HEK293 (cell line): ENCODE data around the gene CCDC141.
"Not testable (repeated sequence)": the region's sequence is repeated elsewhere in the genome, so short reads cannot be mapped to it uniquely, and the experiment has no call there.

ENCODE experiments used
- CTCF ChIA-PET: fragments of 350-600 bp; formaldehyde crosslinking; extraction: SDS; loops from one replicate; lab custom pipeline; 2021; ENCODE audit warnings: antibody characterized with exemption; lab: Yijun Ruan, JAX
- POLR2A ChIA-PET: fragments of 300-600 bp; formaldehyde crosslinking; extraction: SDS; loops from one replicate; lab custom pipeline; 2020; ENCODE audit warnings: antibody characterized with exemption, inconsistent platforms; lab: Yijun Ruan, JAX
- H3K27ac ChIP-seq: fragments of 200-500 bp; sonication (Bioruptor generic); 2 replicates; pipeline ENCODE4 v1.5.1; 2014; ENCODE audit warnings: low read depth, low read length, control low read depth, inconsistent platforms; ENCODE audit errors: extremely low read depth
- H3K36me3 ChIP-seq, 2 experiments: fragments of 200-500 bp in 1 of 2; sonication (Bioruptor generic) in 1 of 2; 1 replicate in 1 of 2; 2 replicates in 1 of 2; pipeline ENCODE4 v1.5.1; 2014 to 2017; ENCODE audit warnings: inconsistent platforms in 2 of 2, low read length in 2 of 2; ENCODE audit not compliant: control insufficient read depth in 2 of 2, insufficient read depth in 1 of 2
- H3K4me1 ChIP-seq: fragments of 200-500 bp; sonication (Bioruptor generic); 2 replicates; pipeline ENCODE4 v1.5.1; 2014; ENCODE audit warnings: mild to moderate bottlenecking, low read length, inconsistent platforms; ENCODE audit not compliant: control insufficient read depth, insufficient read depth
- H3K4me3 ChIP-seq: 2 replicates; pipeline ENCODE4 v1.5.1; 2011; ENCODE audit warnings: low read depth, mild to moderate bottlenecking, control low read depth, low read length, moderate library complexity
- H3K9me3 ChIP-seq: fragments of 200-500 bp; sonication (Bioruptor generic); 2 replicates; pipeline ENCODE4 v1.5.1; 2014; ENCODE audit warnings: low read depth, low read length, inconsistent platforms; ENCODE audit not compliant: control insufficient read depth, insufficient read depth
- HOXA7 ChIP-seq: sonication (generic); formaldehyde crosslinking; IDR thresholded peaks from 2 replicates; pipeline ENCODE4 v1.8.1; 2022; ENCODE audit warnings: missing genetic modification reagents, borderline replicate concordance
- MEIS1 ChIP-seq: sonication (generic); formaldehyde crosslinking; IDR thresholded peaks from 2 replicates; pipeline ENCODE4 v1.8.1; 2022; ENCODE audit warnings: missing genetic modification reagents, mild to moderate bottlenecking, borderline replicate concordance
- REPIN1 ChIP-seq: fragments of 450-650 bp; formaldehyde crosslinking; IDR thresholded peaks from 2 replicates; pipeline ENCODE4 v1.5.1; 2017; ENCODE audit warnings: missing biosample characterization, missing genetic modification characterization, low read depth
- SCRT2 ChIP-seq: fragments of 450-650 bp; formaldehyde crosslinking; IDR thresholded peaks from 2 replicates; pipeline ENCODE4 v1.5.1; 2016; ENCODE audit warnings: missing biosample characterization, missing genetic modification characterization
- SP7 ChIP-seq: fragments of 450-650 bp; formaldehyde crosslinking; IDR thresholded peaks from 2 replicates; pipeline ENCODE4 v1.5.1; 2016; ENCODE audit warnings: missing biosample characterization, missing genetic modification characterization
- ZBTB1 ChIP-seq: fragments of 450-650 bp; formaldehyde crosslinking; IDR thresholded peaks from 2 replicates; pipeline ENCODE4 v1.5.1; 2016; ENCODE audit warnings: missing biosample characterization, missing genetic modification characterization
- ZBTB17 ChIP-seq: fragments of 450-650 bp; formaldehyde crosslinking; IDR thresholded peaks from 2 replicates; pipeline ENCODE4 v1.5.1; 2016; ENCODE audit warnings: missing biosample characterization, missing genetic modification characterization
- ZNF132 ChIP-seq: fragments of 450-650 bp; formaldehyde crosslinking; IDR thresholded peaks from 2 replicates; pipeline ENCODE4 v1.5.1; 2017; ENCODE audit warnings: missing biosample characterization, missing genetic modification characterization, borderline replicate concordance
- ZNF138 ChIP-seq: fragments of 450-650 bp; formaldehyde crosslinking; IDR thresholded peaks from 2 replicates; pipeline ENCODE4 v1.5.1; 2016; ENCODE audit warnings: missing biosample characterization, missing genetic modification characterization, borderline replicate concordance
- ZNF175 ChIP-seq: fragments of 450-650 bp; formaldehyde crosslinking; IDR thresholded peaks from 2 replicates; pipeline ENCODE4 v1.5.1; 2016; ENCODE audit warnings: missing biosample characterization, missing genetic modification characterization
- ZNF202 ChIP-seq: fragments of 450-650 bp; formaldehyde crosslinking; IDR thresholded peaks from 2 replicates; pipeline ENCODE4 v1.5.1; 2016; ENCODE audit warnings: missing biosample characterization, missing genetic modification characterization, borderline replicate concordance
- ZNF211 ChIP-seq: fragments of 450-650 bp; formaldehyde crosslinking; IDR thresholded peaks from 2 replicates; pipeline ENCODE4 v1.5.1; 2016; ENCODE audit warnings: low read depth, missing biosample characterization, missing genetic modification characterization
- ZNF24 ChIP-seq: fragments of 450-650 bp; formaldehyde crosslinking; IDR thresholded peaks from 2 replicates; pipeline ENCODE4 v1.5.1; 2016; ENCODE audit warnings: missing biosample characterization, missing genetic modification characterization
- ZNF248 ChIP-seq: fragments of 450-650 bp; formaldehyde crosslinking; IDR thresholded peaks from 2 replicates; pipeline ENCODE4 v1.5.1; 2017; ENCODE audit warnings: missing biosample characterization, missing genetic modification characterization
- ZNF266 ChIP-seq: fragments of 450-650 bp; formaldehyde crosslinking; IDR thresholded peaks from 2 replicates; pipeline ENCODE4 v1.5.1; 2016; ENCODE audit warnings: missing biosample characterization, missing genetic modification characterization, low read depth
- ZNF302 ChIP-seq: fragments of 450-650 bp; formaldehyde crosslinking; IDR thresholded peaks from 2 replicates; pipeline ENCODE4 v1.5.1; 2016; ENCODE audit warnings: missing biosample characterization, missing genetic modification characterization, low read depth
- ZNF335 ChIP-seq: fragments of 450-650 bp; formaldehyde crosslinking; conservative IDR thresholded peaks from 2 replicates; pipeline ENCODE4 v1.5.1; 2016; ENCODE audit warnings: missing biosample characterization, missing genetic modification characterization
- ZNF37A ChIP-seq: fragments of 450-650 bp; IDR thresholded peaks from 2 replicates; pipeline ENCODE4 v1.5.1; 2018; ENCODE audit warnings: missing biosample characterization, missing genetic modification characterization
- ZNF510 ChIP-seq: fragments of 450-650 bp; formaldehyde crosslinking; IDR thresholded peaks from 2 replicates; pipeline ENCODE4 v1.5.1; 2018; ENCODE audit warnings: mild to moderate bottlenecking, missing genetic modification characterization, missing biosample characterization; ENCODE audit not compliant: insufficient replicate concordance
- ZNF529 ChIP-seq: fragments of 450-650 bp; formaldehyde crosslinking; IDR thresholded peaks from 2 replicates; pipeline ENCODE4 v1.5.1; 2017; ENCODE audit warnings: missing genetic modification characterization, missing biosample characterization; ENCODE audit not compliant: insufficient replicate concordance
- ZNF561 ChIP-seq: fragments of 450-650 bp; IDR thresholded peaks from 2 replicates; pipeline ENCODE4 v1.5.1; 2018; ENCODE audit warnings: missing biosample characterization, missing genetic modification characterization, borderline replicate concordance
- ZNF623 ChIP-seq: fragments of 450-650 bp; formaldehyde crosslinking; IDR thresholded peaks from 2 replicates; pipeline ENCODE4 v1.5.1; 2016; ENCODE audit warnings: missing biosample characterization, missing genetic modification characterization
- ZNF658 ChIP-seq: fragments of 450-650 bp; formaldehyde crosslinking; IDR thresholded peaks from 2 replicates; pipeline ENCODE4; 2016; ENCODE audit warnings: missing biosample characterization, missing genetic modification characterization
- ZNF677 ChIP-seq: fragments of 450-650 bp; IDR thresholded peaks from 2 replicates; pipeline ENCODE4 v1.5.0; 2018; ENCODE audit warnings: missing biosample characterization, mild to moderate bottlenecking, missing genetic modification characterization, moderate library complexity
- ZNF768 ChIP-seq: fragments of 450-650 bp; formaldehyde crosslinking; IDR thresholded peaks from 2 replicates; pipeline ENCODE4 v1.5.1; 2018; ENCODE audit warnings: missing biosample characterization, mild to moderate bottlenecking, missing genetic modification characterization
- ZNF785 ChIP-seq: fragments of 450-650 bp; formaldehyde crosslinking; IDR thresholded peaks from 2 replicates; pipeline ENCODE4 v1.5.1; 2016; ENCODE audit warnings: missing biosample characterization, missing genetic modification characterization
- ZSCAN30 ChIP-seq: fragments of 450-650 bp; IDR thresholded peaks from 2 replicates; pipeline ENCODE4 v1.5.1; 2018; ENCODE audit warnings: missing biosample characterization, mild to moderate bottlenecking, missing genetic modification characterization, moderate library complexity
- TF ChIP-seq, protein P1 (sequence below): fragments of 450-650 bp; formaldehyde crosslinking; IDR thresholded peaks from 2 replicates; pipeline ENCODE4 v1.5.1; 2017; ENCODE audit warnings: missing biosample characterization, missing genetic modification characterization
- TF ChIP-seq, protein P2 (sequence below): fragments of 450-650 bp; formaldehyde crosslinking; IDR thresholded peaks from 2 replicates; pipeline ENCODE4 v1.5.1; 2016; ENCODE audit warnings: missing biosample characterization, missing genetic modification characterization

Gene CCDC141

GRCh38 chr2:179057737-179058136, 7.8 kb upstream of the CCDC141 start:
- H3K36me3 ChIP-seq: no peaks in the 10 kb centered on the region
- H3K4me3 ChIP-seq: no peak overlapping the region
- no peaks in the 10 kb centered on the region for H3K4me1 ChIP-seq
- TF ChIP-seq ZNF302 (tag by site-specific recombination) (no peak), ZNF175 (tag by site-specific recombination) (no peak), ZNF658 (no peak), ZNF335 (tag by site-specific recombination) (no peak), REPIN1 (tag by site-specific recombination) (no peak), MEIS1 (CRISPR knock-in tag) (no peak), ZSCAN30 (tag by site-specific recombination) (no peak), ZNF37A (no peak), ZNF266 (tag by site-specific recombination) (no peak), ZNF768 (no peak), ZNF138 (no peak), ZNF561 (tag by site-specific recombination) (no peak), ZNF132 (tag by site-specific recombination) (no peak), ZNF623 (tag by site-specific recombination) (no peak)
- TF ChIP-seq, protein P1, sequence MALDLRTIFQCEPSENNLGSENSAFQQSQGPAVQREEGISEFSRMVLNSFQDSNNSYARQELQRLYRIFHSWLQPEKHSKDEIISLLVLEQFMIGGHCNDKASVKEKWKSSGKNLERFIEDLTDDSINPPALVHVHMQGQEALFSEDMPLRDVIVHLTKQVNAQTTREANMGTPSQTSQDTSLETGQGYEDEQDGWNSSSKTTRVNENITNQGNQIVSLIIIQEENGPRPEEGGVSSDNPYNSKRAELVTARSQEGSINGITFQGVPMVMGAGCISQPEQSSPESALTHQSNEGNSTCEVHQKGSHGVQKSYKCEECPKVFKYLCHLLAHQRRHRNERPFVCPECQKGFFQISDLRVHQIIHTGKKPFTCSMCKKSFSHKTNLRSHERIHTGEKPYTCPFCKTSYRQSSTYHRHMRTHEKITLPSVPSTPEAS (tag by site-specific recombination): no peak
- TF ChIP-seq, all 188 proteins: peak for 0
- Histone ChIP-seq H3K9me3 (no peaks in the 10 kb centered on the region), H3K27ac (no peak overlapping the region)
- CTCF ChIA-PET: no interaction called here
- POLR2A ChIA-PET: no interaction called here

DNA sequence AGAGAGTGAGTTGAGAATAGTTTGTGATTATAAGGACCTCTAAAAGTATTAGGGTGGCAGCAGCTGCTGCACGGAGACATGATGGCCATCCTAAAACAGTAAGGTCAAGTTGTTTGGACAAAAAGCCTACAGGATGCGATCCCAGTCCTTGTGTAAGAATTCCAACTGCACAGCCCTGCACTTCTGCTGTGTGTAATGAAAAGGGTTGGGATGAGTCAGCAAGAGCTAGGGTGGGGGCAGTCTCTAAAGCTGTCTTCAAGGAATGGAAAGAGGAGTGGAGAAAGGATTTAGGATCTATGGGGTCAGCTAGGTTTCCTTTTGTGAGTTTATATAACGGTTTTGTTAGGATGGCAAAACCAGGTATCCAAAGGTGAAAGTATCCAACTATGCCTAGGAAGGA, 3.6 kb upstream of the CCDC141 start:
- H3K36me3 ChIP-seq, H3K9me3 ChIP-seq, CTCF ChIA-PET, H3K27ac ChIP-seq, H3K4me3 ChIP-seq, H3K4me1 ChIP-seq, POLR2A ChIA-PET: not testable (repeated sequence)

DNA sequence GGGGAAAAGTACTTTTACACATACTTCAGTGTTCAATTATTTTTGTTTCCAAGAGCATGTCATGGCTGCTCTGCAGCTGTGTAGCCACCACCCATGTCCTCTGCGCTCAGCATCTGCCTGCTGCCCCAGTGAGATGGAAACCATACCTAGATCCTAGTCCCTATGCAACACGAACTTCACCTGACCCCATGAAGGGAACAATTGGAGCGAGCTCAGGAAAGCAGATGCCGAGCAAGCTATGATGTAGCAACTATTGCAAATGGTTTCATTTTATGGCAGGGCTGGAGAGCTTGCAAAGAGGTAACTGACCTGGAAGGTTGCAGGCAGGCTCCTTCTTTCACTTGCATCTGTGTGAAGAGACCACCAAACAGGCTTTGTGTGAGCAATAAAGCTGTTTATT, 1.3 kb upstream of the CCDC141 start:
- ChIA-PET POLR2A (no interaction called here), CTCF (interaction anchor here (0.6 kb wide), 1 partner anchor 168 kb away, joined by 3 read pairs; no protein-coding TSS in a partner anchor)
- TF ChIP-seq ZNF677 (tag by site-specific recombination): no peak
- no peak for TF ChIP-seq ZNF510
- TF ChIP-seq ZNF24 (tag by site-specific recombination): no peak
- no peak for TF ChIP-seq SCRT2
- no peak for TF ChIP-seq ZBTB17 (tag by site-specific recombination)
- no peak for TF ChIP-seq ZBTB1 (tag by site-specific recombination)
- TF ChIP-seq, protein P2, sequence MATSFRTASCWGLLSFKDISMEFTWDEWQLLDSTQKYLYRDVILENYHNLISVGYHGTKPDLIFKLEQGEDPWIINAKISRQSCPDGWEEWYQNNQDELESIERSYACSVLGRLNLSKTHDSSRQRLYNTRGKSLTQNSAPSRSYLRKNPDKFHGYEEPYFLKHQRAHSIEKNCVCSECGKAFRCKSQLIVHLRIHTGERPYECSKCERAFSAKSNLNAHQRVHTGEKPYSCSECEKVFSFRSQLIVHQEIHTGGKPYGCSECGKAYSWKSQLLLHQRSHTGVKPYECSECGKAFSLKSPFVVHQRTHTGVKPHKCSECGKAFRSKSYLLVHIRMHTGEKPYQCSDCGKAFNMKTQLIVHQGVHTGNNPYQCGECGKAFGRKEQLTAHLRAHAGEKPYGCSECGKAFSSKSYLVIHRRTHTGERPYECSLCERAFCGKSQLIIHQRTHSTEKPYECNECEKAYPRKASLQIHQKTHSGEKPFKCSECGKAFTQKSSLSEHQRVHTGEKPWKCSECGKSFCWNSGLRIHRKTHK (tag by site-specific recombination): no peak
- TF ChIP-seq ZSCAN30 (tag by site-specific recombination): no peak
- no peak for TF ChIP-seq ZNF248 (tag by site-specific recombination)
- no peak for TF ChIP-seq ZNF211 (tag by site-specific recombination)
- TF ChIP-seq HOXA7 (CRISPR knock-in tag): no peak
- TF ChIP-seq ZNF202 (tag by site-specific recombination): no peak
- no peak for TF ChIP-seq SP7 (tag by site-specific recombination)
- no peak for TF ChIP-seq ZNF785 (tag by site-specific recombination)
- no peak for TF ChIP-seq ZNF529 (tag by site-specific recombination)
- H3K4me3 ChIP-seq: no peak overlapping the region
- H3K4me1 ChIP-seq: no peaks in the 10 kb centered on the region
- H3K9me3 ChIP-seq: no peaks in the 10 kb centered on the region
- H3K36me3 ChIP-seq: no peaks in the 10 kb centered on the region
- no peak overlapping the region for H3K27ac ChIP-seq
